ENCODE measurements around the gene OSBPL8.

DNA sequence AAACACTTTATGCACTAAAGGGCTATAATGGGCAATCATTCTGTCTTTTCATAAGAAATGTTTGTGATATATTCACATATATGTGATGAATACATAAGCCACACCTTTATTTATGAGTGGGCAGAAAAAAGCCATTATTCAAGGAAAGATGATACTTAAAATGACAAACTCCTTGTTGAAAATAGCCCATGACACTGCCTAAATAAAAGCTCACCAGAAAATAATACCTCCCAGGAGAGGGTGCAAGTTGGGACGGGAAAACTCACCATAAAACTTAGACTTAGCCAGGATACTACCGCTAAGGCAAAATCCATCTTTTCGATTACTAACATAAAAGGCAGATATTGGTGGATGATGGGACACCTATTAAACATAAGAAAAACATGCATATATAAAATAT is 175.6 kb downstream of the OSBPL8 start:
- TF ChIP-seq, protein P1, sequence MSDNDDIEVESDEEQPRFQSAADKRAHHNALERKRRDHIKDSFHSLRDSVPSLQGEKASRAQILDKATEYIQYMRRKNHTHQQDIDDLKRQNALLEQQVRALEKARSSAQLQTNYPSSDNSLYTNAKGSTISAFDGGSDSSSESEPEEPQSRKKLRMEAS (IDR thresholded peaks at IDR 0.05): no peak
- TF ChIP-seq POLR2A (IDR thresholded peaks at IDR 0.05; ENCODE audit: control extremely low read depth in 1 of 2, low read depth in 2 of 2, low read length in 2 of 2): no peak
- TF ChIP-seq, protein P2, sequence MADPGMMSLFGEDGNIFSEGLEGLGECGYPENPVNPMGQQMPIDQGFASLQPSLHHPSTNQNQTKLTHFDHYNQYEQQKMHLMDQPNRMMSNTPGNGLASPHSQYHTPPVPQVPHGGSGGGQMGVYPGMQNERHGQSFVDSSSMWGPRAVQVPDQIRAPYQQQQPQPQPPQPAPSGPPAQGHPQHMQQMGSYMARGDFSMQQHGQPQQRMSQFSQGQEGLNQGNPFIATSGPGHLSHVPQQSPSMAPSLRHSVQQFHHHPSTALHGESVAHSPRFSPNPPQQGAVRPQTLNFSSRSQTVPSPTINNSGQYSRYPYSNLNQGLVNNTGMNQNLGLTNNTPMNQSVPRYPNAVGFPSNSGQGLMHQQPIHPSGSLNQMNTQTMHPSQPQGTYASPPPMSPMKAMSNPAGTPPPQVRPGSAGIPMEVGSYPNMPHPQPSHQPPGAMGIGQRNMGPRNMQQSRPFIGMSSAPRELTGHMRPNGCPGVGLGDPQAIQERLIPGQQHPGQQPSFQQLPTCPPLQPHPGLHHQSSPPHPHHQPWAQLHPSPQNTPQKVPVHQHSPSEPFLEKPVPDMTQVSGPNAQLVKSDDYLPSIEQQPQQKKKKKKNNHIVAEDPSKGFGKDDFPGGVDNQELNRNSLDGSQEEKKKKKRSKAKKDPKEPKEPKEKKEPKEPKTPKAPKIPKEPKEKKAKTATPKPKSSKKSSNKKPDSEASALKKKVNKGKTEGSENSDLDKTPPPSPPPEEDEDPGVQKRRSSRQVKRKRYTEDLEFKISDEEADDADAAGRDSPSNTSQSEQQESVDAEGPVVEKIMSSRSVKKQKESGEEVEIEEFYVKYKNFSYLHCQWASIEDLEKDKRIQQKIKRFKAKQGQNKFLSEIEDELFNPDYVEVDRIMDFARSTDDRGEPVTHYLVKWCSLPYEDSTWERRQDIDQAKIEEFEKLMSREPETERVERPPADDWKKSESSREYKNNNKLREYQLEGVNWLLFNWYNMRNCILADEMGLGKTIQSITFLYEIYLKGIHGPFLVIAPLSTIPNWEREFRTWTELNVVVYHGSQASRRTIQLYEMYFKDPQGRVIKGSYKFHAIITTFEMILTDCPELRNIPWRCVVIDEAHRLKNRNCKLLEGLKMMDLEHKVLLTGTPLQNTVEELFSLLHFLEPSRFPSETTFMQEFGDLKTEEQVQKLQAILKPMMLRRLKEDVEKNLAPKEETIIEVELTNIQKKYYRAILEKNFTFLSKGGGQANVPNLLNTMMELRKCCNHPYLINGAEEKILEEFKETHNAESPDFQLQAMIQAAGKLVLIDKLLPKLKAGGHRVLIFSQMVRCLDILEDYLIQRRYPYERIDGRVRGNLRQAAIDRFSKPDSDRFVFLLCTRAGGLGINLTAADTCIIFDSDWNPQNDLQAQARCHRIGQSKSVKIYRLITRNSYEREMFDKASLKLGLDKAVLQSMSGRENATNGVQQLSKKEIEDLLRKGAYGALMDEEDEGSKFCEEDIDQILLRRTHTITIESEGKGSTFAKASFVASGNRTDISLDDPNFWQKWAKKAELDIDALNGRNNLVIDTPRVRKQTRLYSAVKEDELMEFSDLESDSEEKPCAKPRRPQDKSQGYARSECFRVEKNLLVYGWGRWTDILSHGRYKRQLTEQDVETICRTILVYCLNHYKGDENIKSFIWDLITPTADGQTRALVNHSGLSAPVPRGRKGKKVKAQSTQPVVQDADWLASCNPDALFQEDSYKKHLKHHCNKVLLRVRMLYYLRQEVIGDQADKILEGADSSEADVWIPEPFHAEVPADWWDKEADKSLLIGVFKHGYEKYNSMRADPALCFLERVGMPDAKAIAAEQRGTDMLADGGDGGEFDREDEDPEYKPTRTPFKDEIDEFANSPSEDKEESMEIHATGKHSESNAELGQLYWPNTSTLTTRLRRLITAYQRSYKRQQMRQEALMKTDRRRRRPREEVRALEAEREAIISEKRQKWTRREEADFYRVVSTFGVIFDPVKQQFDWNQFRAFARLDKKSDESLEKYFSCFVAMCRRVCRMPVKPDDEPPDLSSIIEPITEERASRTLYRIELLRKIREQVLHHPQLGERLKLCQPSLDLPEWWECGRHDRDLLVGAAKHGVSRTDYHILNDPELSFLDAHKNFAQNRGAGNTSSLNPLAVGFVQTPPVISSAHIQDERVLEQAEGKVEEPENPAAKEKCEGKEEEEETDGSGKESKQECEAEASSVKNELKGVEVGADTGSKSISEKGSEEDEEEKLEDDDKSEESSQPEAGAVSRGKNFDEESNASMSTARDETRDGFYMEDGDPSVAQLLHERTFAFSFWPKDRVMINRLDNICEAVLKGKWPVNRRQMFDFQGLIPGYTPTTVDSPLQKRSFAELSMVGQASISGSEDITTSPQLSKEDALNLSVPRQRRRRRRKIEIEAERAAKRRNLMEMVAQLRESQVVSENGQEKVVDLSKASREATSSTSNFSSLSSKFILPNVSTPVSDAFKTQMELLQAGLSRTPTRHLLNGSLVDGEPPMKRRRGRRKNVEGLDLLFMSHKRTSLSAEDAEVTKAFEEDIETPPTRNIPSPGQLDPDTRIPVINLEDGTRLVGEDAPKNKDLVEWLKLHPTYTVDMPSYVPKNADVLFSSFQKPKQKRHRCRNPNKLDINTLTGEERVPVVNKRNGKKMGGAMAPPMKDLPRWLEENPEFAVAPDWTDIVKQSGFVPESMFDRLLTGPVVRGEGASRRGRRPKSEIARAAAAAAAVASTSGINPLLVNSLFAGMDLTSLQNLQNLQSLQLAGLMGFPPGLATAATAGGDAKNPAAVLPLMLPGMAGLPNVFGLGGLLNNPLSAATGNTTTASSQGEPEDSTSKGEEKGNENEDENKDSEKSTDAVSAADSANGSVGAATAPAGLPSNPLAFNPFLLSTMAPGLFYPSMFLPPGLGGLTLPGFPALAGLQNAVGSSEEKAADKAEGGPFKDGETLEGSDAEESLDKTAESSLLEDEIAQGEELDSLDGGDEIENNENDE (IDR thresholded peaks at IDR 0.05; ENCODE audit: insufficient replicate concordance, low read length): no peak
- TF ChIP-seq, protein P3, sequence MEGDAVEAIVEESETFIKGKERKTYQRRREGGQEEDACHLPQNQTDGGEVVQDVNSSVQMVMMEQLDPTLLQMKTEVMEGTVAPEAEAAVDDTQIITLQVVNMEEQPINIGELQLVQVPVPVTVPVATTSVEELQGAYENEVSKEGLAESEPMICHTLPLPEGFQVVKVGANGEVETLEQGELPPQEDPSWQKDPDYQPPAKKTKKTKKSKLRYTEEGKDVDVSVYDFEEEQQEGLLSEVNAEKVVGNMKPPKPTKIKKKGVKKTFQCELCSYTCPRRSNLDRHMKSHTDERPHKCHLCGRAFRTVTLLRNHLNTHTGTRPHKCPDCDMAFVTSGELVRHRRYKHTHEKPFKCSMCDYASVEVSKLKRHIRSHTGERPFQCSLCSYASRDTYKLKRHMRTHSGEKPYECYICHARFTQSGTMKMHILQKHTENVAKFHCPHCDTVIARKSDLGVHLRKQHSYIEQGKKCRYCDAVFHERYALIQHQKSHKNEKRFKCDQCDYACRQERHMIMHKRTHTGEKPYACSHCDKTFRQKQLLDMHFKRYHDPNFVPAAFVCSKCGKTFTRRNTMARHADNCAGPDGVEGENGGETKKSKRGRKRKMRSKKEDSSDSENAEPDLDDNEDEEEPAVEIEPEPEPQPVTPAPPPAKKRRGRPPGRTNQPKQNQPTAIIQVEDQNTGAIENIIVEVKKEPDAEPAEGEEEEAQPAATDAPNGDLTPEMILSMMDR (IDR thresholded peaks at IDR 0.05; ENCODE audit: control extremely low read depth in 1 of 3, insufficient read depth in 1 of 3, low read depth in 1 of 3, low read length in 3 of 3): no peak

Data from H1 (cell line).